GM10266 (cell line): ENCODE data around the gene PPP2R3B.

ENCODE experiments used
- DNase-seq: peaks from one replicate; pipeline ENCODE4 v3.0.0; 2012; ENCODE audit errors: extremely low spot score
- TF ChIP-seq, protein P1 (sequence below): IDR thresholded peaks from 2 replicates; pipeline ENCODE4 v1.5.1; 2012; ENCODE audit warnings: mild to moderate bottlenecking, low read depth; ENCODE audit not compliant: control insufficient read depth, insufficient read depth; ENCODE audit errors: missing control alignments

The PPP2R3B gene

DNA sequence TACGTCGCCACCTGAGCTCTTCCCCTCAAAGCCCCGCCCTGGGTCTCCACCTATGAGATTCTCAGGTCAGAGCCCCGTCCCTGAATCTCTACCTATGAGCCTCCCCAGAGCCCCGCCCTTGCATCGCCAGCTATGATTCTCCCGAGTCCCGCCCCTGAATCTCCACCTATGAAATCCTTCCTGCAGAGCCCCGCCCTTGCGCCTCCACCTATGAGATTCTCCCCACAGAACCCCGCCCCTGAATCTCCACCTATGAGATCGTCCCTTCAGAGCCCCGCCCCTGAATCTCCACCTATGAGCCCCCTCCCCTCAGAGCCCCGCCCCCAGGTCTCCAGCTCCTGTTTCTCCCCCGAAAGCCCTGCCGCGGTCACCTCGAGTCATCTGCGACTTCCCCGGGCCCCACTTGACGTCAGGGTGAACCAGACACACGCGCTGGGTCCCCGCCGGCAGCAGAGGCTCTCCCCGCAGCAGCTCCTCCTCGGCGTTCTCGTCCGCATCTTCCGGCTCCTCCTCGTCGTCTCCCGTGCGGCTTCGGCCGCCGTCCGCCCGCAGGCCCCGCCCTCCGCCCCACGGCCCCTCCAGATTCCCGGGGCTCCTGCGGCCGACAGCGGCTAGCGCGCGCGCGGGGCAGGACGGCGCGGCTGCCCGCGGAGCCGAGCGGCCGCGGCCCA is 68.5 kb downstream of the PPP2R3B start:
- DNase-seq = peak; percentile 97
- TF ChIP-seq, protein P1, sequence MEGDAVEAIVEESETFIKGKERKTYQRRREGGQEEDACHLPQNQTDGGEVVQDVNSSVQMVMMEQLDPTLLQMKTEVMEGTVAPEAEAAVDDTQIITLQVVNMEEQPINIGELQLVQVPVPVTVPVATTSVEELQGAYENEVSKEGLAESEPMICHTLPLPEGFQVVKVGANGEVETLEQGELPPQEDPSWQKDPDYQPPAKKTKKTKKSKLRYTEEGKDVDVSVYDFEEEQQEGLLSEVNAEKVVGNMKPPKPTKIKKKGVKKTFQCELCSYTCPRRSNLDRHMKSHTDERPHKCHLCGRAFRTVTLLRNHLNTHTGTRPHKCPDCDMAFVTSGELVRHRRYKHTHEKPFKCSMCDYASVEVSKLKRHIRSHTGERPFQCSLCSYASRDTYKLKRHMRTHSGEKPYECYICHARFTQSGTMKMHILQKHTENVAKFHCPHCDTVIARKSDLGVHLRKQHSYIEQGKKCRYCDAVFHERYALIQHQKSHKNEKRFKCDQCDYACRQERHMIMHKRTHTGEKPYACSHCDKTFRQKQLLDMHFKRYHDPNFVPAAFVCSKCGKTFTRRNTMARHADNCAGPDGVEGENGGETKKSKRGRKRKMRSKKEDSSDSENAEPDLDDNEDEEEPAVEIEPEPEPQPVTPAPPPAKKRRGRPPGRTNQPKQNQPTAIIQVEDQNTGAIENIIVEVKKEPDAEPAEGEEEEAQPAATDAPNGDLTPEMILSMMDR = no peak

- peak; percentile 94 for DNase-seq
- TF ChIP-seq, protein P1 = no peak
Observed at GRCh38 chrX:317424-318067, 69.2 kb downstream of the PPP2R3B start.

DNA sequence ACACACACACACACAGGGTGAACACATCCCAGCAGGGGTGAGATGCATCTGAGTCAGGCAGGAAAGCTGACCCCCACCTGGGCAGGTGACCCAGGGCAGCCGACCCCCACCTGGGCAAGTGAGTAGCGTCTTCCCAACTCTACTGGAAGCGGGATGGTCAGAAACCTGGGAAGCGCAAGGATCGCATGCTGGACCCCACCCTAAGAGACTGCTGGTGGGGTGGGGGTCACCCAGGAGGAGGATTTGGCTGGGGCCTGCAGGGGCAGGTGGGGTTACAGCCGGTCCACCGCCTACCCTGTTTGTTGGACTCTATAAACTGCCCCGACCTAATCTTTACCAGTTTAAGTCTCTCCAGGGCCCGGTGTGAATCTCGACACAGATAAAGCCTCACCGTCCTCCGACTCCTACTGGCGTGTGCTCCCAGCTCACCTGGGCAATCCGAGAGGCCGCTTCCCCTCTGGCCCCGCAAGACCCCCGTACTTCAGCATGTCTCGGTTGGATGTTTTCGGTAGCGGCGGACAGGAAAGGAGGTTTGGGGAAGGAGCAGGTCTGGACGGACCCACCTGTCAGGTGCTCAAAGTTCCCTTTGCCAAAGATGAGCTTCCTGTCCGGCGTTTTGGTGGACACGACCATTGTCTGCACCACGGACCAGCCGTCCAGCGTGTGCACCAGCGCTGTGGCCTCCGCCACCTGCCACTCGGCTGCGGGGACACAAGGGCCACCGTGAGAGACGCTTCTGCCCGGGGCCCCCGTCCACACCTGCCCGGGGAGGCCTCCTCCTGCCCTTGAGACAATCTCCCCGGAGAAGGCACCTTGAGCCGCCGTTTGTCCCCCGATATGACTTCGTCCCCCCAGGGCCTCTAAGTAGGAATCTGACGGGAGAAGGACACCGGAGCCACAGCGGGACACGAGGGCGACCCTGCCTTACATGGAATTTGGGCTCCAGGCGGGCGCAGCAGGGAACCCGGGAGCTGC is 70.1 kb downstream of the PPP2R3B start:
- TF ChIP-seq, protein P1 = no peak
- no peak for DNase-seq

- no peak for DNase-seq
- TF ChIP-seq, protein P1 = no peak
Observed at GRCh38 chrX:314781-315595, 71.7 kb downstream of the PPP2R3B start.

GRCh38 chrX:314049-314448 is 72.7 kb downstream of the PPP2R3B start:
- no peak for DNase-seq

DNA sequence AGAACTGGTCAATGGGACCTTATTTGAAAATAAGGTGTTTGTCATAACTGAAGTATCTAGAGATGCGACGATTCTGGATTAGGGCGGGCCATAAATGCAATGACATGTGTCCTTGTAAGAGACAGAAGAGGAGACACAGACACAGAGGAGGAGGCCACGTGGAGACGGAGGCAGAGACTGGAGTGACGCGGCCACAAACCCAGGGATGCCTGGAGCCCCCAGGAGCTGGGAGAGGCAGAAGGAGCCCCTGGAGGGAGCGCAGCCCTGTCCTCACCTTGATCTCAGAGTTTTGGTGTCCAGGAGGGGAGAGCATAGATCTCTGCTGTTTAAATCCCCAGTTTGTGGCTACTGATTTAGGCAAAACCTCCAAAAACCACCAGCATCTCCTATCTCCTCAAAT is 73.2 kb downstream of the PPP2R3B start:
- TF ChIP-seq, protein P1 = no peak
- no peak for DNase-seq

More at GRCh38 chrX:314049-314448, 72.7 kb downstream of the PPP2R3B start:
- TF ChIP-seq, protein P1 = no peak
